ENCODE data around the gene MAN1B1.
"Not testable (repeated sequence)": the region's sequence is repeated elsewhere in the genome, so short reads cannot be mapped to it uniquely, and the experiment has no call there.

MAN1B1 gene

GRCh38 chr9:137111788-137112563, 25.2 kb downstream of the MAN1B1 start:
- no peak for DNase-seq (ENCODE audit: low read depth)

- DNase-seq (ENCODE audit: low read depth): no peak
Measured at GRCh38 chr9:137112564-137113384, 26.0 kb downstream of the MAN1B1 start.

GRCh38 chr9:137113385-137114159, 26.8 kb downstream of the MAN1B1 start:
- no peak for DNase-seq (ENCODE audit: low read depth)

- DNase-seq (ENCODE audit: low read depth): no peak
Measured at GRCh38 chr9:137114220-137114612, 27.4 kb downstream of the MAN1B1 start.

- peak; percentile 65 for DNase-seq (ENCODE audit: low read depth)
Measured at GRCh38 chr9:137114613-137115393, 28.0 kb downstream of the MAN1B1 start, which contains the start of gene DPP7. Gene DPP7 (minus strand): TSS chr9:137114733. CDS start chr9:137114713, 20 bp downstream.

GRCh38 chr9:137115394-137116026, 28.7 kb downstream of the MAN1B1 start:
- no peak for DNase-seq (ENCODE audit: low read depth)

- no peak for DNase-seq (ENCODE audit: low read depth)
Measured at GRCh38 chr9:137116027-137116507, 29.3 kb downstream of the MAN1B1 start.

GRCh38 chr9:137116728-137117127, 29.9 kb downstream of the MAN1B1 start:
- no peak for DNase-seq (ENCODE audit: low read depth)

GRCh38 chr9:137117269-137117731, 30.5 kb downstream of the MAN1B1 start:
- no peak for DNase-seq (ENCODE audit: low read depth)

GRCh38 chr9:137118092-137118603, 31.4 kb downstream of the MAN1B1 start:
- not testable (repeated sequence) for DNase-seq (ENCODE audit: low read depth)

GRCh38 chr9:137121927-137122795, 35.4 kb downstream of the MAN1B1 start:
- not testable (repeated sequence) for DNase-seq (ENCODE audit: low read depth)

GRCh38 chr9:137122796-137123467, 36.1 kb downstream of the MAN1B1 start:
- not testable (repeated sequence) for DNase-seq (ENCODE audit: low read depth)

GRCh38 chr9:137123468-137123837, 36.7 kb downstream of the MAN1B1 start:
- no peak for DNase-seq (ENCODE audit: low read depth)

- DNase-seq (ENCODE audit: low read depth): not testable (repeated sequence)
Measured at GRCh38 chr9:137123952-137124462, 37.2 kb downstream of the MAN1B1 start.

GRCh38 chr9:137126786-137127185, 40.0 kb downstream of the MAN1B1 start:
- no peak for DNase-seq (ENCODE audit: low read depth)

- DNase-seq (ENCODE audit: low read depth): no peak
Measured at GRCh38 chr9:137127301-137128157, 40.7 kb downstream of the MAN1B1 start.

- no peak for DNase-seq (ENCODE audit: low read depth)
Measured at GRCh38 chr9:137128158-137128861, 41.5 kb downstream of the MAN1B1 start.

All from activated T-cell treated with anti-CD3 and anti-CD28 coated beads for 24 hours (primary cell).